ENCODE results near the gene SIKE1.

DNA sequence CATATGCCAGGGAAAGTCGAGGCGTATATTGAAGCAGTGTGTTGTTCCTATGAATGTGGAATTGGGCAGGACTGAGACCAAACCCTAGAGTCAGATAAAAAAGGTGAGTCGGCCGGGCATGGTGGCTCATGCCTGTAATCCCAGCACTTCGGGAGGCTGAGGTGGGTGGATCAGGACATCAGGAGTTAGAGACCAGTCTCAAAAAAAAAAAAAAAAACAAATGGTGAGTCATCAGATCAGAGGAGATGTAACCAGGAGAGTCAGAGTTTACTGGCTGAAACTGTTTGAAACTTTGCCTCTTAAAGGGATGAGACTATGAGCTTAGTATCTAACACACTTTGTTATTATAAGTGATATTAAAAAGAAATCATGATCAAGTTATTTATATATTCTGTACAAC, 47.8 kb upstream of the SIKE1 start:
- TF ChIP-seq POLR2AphosphoS5 (IDR thresholded peaks at IDR 0.05; ENCODE audit: low read depth, low read length) = no peak
- no peak for TF ChIP-seq SIN3A (IDR thresholded peaks at IDR 0.05; ENCODE audit: low read depth)
- no peak for TF ChIP-seq ZNF274 (IDR thresholded peaks at IDR 0.05; ENCODE audit: low read depth, low read length)
- TF ChIP-seq EZH2 (IDR thresholded peaks at IDR 0.05) = no peak
- TF ChIP-seq, protein P1, sequence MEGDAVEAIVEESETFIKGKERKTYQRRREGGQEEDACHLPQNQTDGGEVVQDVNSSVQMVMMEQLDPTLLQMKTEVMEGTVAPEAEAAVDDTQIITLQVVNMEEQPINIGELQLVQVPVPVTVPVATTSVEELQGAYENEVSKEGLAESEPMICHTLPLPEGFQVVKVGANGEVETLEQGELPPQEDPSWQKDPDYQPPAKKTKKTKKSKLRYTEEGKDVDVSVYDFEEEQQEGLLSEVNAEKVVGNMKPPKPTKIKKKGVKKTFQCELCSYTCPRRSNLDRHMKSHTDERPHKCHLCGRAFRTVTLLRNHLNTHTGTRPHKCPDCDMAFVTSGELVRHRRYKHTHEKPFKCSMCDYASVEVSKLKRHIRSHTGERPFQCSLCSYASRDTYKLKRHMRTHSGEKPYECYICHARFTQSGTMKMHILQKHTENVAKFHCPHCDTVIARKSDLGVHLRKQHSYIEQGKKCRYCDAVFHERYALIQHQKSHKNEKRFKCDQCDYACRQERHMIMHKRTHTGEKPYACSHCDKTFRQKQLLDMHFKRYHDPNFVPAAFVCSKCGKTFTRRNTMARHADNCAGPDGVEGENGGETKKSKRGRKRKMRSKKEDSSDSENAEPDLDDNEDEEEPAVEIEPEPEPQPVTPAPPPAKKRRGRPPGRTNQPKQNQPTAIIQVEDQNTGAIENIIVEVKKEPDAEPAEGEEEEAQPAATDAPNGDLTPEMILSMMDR (IDR thresholded peaks at IDR 0.05 in 2 of 3, conservative IDR thresholded peaks at IDR 0.05 in 1 of 3; ENCODE audit: borderline replicate concordance in 1 of 3, insufficient read depth in 1 of 3, low read depth in 2 of 3, low read length in 2 of 3) = no peak

All from HCT116 (cell line).